NCI-H748 treated with DMSO at 0.1 percent for 48 hours (cell line): ENCODE results near the gene PRDM16.

Source experiments
- DNase-seq: peaks from one replicate; lab custom pipeline; 2025; lab: John Stamatoyannopoulos, UW

Gene PRDM16

GRCh38 chr1:3032371-3033039 lies 36.5 kb upstream of the PRDM16 start:
- no peak for DNase-seq

- no peak for DNase-seq
Measured at GRCh38 chr1:3033040-3033789, 35.8 kb upstream of the PRDM16 start.

GRCh38 chr1:3033790-3034090 lies 35.3 kb upstream of the PRDM16 start:
- no peak for DNase-seq

- DNase-seq: no peak
Measured at GRCh38 chr1:3034162-3034561, 34.8 kb upstream of the PRDM16 start.

DNA sequence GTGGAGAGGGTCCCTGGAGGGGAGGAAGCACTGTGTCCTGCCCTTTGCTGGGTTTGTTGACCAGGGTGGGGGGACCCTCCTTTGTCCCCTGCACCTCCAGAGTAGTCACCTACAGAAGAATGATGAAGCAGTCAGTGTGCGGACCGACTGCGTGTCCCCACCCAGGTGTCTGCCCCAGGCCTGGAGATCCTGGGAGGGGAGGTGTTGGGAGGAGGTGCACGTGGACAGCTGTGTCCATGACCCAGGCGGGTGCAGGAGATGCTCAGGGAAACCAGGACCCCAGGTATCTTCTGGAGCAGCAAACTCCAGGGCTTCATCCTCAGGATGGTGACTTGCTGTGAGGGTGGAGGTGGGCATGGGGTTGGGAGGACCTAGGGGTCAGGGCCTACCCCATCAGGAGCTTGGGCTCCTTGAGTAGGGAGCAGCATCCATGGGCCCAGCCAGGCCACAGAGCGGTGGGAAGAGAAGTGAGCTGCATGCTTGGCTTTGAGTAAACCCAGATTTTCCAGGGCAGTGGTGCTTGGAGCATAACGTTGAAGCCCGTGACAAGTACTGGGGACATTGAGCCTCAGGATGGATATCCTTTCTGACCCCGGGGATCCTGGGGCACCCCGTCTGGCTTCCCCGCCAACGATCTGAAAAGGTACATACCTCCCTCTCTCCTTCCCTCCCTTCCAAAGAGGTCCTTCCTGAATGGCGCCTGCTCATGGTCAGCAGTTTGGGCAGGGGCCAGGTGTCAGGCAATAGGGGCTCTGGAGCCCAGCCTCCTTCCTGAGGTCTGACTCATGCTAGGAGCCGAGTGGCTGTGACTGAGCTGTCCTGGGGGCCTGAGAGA lies 34.1 kb upstream of the PRDM16 start:
- no peak for DNase-seq

DNA sequence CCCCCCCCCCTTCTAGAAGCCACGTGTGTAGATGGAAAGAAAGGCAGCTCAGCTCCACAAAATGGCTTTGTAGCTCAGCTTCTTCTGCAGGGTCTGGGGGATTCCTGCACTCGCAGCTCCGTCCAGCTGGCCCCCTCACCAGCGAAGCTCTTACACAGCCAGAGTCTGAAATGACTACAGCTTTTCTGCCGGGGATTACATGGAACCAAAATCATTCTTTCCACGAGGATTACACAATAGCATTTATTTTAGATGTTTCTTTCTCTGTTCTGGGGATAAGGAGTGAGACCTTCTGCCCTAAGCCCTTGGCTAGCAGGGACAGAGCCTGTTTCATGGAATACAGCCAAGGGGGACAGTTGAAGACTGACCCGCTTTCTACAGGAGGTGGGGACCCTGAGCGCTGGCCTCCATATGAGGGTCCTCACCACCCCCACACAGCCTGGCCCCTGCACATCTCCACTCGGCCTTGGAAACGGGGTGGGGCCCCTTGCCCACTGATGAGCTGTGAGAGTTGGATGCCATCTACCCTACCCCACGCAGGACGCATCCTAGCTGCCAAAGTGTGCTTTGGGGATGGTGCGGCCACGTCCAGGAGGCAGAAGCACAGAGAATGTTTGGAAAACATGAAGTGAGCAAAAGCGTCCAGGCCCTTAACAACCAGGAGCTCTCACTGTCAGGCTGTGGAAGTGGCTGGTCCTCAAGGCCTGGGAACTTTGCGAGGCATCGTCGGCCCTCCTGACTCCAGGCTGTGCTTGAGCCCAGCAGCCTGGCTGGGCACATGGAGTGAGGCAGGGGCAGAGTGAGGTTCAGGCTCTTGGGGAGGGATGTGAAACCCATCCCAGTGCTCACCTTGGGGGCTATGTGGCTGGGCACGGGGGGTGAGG lies 33.2 kb upstream of the PRDM16 start:
- no peak for DNase-seq

GRCh38 chr1:3036447-3037280 lies 32.3 kb upstream of the PRDM16 start:
- no peak for DNase-seq

DNA sequence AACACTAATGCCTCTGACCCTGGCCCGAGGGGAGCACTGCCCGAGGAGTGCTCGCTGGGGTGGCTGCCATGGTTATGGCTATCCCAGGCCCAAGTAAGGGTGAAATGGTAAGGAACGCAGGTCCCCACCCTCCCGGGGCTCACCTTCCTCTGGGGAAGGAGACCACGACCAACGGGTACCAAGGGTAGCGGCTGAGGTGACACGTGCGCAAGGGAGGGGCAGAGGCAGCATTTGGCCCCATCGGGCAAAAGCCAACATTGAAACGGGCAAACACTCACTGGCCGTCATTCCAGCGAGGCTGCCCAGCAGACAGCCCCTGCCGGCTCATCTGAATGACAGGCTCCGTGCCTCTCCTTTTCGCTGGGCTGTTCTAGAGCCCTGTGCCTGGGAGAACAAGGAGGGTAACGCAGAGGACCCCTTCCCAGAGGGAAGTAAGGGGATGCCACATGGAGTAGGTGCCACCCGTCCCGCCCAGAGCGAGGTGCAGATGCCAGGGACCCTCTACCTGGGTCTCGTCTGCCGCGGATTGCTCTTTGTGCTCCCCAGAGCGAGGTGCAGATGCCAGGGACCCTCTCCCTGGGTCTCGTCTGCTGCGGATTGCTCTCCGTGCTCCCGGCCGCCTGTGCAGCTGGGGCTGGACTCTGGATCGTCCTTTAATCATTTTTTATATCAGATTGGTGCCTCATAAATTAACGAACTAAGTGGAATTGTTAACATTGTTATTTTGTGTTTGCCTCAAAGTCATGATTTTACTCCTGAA lies 31.5 kb upstream of the PRDM16 start:
- DNase-seq: no peak

GRCh38 chr1:3038113-3038551 lies 30.9 kb upstream of the PRDM16 start:
- no peak for DNase-seq

- DNase-seq: no peak
Measured at GRCh38 chr1:3038571-3039181, 30.3 kb upstream of the PRDM16 start.

- DNase-seq: no peak
Measured at GRCh38 chr1:3040004-3040403, 29.0 kb upstream of the PRDM16 start.

GRCh38 chr1:3042481-3042880 lies 26.5 kb upstream of the PRDM16 start:
- DNase-seq: no peak

- DNase-seq: no peak
Measured at GRCh38 chr1:3049164-3049563, 19.8 kb upstream of the PRDM16 start.

DNA sequence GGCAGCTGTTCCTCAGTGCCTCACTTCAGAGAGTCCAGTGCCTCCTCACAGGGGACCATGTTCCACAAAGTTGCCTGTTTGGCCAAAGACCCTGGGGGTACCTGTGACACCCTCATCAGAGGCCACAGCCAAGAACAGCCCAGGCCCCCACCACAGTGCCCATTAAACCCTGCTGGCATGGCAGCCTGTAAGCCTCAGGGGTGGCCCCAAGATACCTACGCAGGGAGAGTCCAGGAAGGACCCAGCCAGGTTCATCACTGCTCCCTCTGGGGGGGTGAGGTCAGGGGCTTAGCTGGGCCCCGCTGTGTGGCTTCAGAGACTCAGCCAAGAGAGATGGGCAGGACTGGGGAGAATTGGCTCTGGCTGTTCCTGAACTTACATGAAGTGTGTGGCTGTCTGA lies 19.1 kb upstream of the PRDM16 start:
- no peak for DNase-seq

DNA sequence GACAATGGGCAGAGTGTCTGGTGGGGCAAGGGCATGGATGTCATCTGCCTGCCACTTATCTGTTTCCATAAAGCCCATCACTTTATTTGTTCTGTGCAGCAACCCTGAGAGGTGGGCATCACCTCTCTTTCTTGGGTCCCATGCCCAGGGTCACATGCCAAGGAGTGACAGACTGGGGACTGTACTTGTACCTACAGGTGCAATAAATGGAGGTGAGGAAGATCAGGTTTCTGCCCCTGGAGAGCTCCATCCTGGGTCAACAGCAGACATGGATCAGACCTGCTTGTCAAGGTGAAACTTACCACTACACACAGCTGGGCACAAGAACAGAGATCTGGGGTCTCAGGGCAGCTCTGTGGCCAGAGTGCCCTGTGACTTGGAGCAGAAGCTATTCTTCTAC lies 18.4 kb upstream of the PRDM16 start:
- DNase-seq: no peak

GRCh38 chr1:3051270-3052268 lies 17.4 kb upstream of the PRDM16 start:
- DNase-seq: no peak

DNA sequence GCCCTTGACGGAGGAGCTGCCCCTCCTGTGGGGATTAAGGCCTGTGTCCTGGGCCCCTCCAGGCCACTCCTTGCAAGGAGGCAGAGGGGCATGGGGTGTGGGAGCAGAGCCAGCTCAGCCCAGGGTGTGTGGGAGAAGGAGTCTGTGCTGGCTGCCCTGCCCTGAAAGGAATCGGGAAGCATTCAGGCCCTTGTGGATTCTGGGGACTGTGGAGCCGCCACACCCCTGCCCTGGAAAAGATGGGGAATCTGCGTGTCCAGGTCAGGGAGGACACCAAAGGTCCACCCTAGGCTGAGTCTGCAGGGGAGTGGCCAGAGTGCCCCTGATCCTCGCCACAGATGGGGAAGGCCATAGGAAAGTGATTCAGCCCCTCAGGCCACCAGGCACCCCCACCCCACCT lies 16.5 kb upstream of the PRDM16 start:
- DNase-seq: no peak

DNA sequence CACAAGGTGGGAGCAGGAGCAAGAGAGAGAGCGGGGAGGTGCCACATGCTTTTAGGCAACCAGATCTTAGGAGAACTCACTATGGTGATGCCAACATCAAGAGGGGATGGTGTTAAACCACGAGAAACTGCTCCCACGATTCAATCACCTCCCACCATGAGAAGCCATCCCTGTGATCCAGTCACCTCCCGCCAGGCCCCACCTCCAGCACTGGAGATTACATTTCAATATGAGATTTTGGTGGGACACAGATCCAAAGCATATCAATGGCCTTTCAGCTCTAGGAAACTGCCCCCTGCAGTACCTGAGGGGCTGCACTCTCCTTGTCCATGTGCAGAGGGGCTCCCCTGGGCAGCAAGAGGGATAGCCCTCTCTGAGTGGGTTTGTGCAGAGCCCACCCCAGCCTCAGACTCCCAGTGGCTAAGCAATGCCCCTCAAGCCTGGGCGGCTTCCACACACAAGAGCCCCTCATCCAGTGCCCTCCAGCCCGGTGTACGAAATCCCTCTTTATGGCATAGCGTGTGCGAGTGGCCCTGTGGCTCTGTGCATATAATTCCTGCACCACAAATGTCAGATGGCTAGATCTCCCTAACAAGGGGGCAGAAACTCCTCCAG lies 15.5 kb upstream of the PRDM16 start:
- DNase-seq: no peak
